ENCODE results near the gene BRAT1. TPM values are rescaled to one million over a fixed set of nuclear protein-coding genes. Genes with fewer than 3 reads are reported as not detected.
A peak's percentile ranks its signal among the peaks of the same experiment; 100 is the strongest.

BRAT1 gene
- total RNA-seq, 6 experiments from 2014 or later: 11.1 to 25.9 (median 14.8) TPM

DNA sequence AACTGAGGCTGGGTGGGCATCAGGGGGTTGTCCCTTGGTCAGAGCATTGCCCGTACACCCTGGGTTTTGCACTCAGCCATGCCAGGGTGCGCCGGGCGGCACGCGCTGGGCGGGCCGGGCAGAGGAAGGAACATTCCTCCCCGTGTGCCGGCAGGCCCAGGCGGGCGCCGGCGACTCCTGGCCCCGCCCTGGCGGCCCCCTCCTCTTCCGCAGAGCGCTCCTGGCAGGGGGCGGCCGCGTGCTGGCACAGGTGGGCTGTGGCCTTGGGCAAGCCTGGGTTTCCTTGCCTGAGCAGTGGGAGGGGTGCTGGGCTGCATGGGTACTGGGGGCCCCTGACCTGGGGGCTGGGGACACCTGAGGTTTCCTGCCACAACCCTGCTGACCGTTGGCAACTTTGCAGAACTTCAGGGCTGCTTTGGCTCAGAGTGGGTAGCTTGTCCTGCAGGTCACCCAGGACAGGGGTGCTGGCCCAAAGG, 31.8 kb downstream of the BRAT1 start:
- Histone ChIP-seq H3K27me3 (peaks cover 0 to 5% of the 10 kb centered on the region in 2 donors), H3K4me1 (peaks cover 0 to 6% (median 0%) of the 10 kb centered on the region in 4 donors), H3K27ac (peak overlapping the region in 1 of 3 donors; percentile 32), H3K36me3 (no peaks in the 10 kb centered on the region), H3K4me3 (no peak overlapping the region), H3K9me3 (no peaks in the 10 kb centered on the region)
- TF ChIP-seq, protein P1, sequence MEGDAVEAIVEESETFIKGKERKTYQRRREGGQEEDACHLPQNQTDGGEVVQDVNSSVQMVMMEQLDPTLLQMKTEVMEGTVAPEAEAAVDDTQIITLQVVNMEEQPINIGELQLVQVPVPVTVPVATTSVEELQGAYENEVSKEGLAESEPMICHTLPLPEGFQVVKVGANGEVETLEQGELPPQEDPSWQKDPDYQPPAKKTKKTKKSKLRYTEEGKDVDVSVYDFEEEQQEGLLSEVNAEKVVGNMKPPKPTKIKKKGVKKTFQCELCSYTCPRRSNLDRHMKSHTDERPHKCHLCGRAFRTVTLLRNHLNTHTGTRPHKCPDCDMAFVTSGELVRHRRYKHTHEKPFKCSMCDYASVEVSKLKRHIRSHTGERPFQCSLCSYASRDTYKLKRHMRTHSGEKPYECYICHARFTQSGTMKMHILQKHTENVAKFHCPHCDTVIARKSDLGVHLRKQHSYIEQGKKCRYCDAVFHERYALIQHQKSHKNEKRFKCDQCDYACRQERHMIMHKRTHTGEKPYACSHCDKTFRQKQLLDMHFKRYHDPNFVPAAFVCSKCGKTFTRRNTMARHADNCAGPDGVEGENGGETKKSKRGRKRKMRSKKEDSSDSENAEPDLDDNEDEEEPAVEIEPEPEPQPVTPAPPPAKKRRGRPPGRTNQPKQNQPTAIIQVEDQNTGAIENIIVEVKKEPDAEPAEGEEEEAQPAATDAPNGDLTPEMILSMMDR (IDR thresholded peaks at IDR 0.05): no peak
- no peak for TF ChIP-seq POLR2A (IDR thresholded peaks at IDR 0.05)
- 42% methylated on average over 6 of the region's 22 CpGs for WGBS (ENCODE audit: insufficient coverage, low coverage, low lambda C conversion rate, missing lambda C conversion rate)
- ATAC-seq (no peak), DNase-seq (no peak)
- intact Hi-C loops (cut with DNase I): no loop called here

DNA sequence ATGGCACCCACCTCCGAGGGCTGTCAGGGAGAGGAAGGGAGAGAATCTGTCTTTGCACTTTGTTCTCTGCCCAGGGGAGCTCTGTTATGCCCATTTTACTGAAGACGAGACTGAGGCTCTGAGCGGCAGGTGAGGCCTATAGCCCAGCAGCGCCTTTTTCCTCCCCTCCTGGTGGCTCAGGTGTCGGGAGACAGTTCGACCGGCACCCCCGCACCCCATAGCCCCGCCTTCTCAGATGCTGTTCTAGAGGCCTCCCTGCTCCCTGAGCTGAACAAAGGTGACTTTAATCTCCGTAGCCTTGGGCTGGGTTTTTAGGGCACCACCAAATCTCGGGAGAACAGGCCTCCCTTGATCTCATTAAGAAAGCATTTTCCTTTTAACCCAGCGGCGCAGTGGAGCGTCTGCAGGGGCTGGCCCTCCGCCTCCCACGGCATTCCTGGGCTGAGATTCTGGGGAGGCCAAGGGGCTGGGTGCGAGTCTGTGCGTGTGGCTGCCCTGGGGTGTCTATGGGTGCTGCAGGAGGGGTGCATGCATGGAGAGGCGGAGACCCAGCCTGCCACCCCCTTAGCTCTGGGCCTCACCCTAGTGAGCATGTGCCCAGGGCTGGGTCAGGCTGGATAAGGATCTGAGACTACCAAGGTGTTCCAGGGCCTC, 32.4 kb downstream of the BRAT1 start:
- Histone ChIP-seq H3K4me1 (peaks cover 0 to 6% (median 0%) of the 10 kb centered on the region in 4 donors), H3K36me3 (no peaks in the 10 kb centered on the region), H3K27me3 (peaks cover 0 to 5% of the 10 kb centered on the region in 2 donors), H3K9me3 (no peaks in the 10 kb centered on the region), H3K27ac (peak overlapping the region in 1 of 3 donors; percentile 38), H3K4me3 (peak overlapping the region in 2 of 3 donors; percentile 13 to 23)
- TF ChIP-seq POLR2A (IDR thresholded peaks at IDR 0.05): no peak
- TF ChIP-seq, protein P1 (IDR thresholded peaks at IDR 0.05): no peak
- intact Hi-C loops (cut with DNase I): no loop called here
- ATAC-seq (no peak), DNase-seq (no peak)
- 38% methylated on average over 12 of the region's 19 CpGs for WGBS (ENCODE audit: insufficient coverage, low coverage, low lambda C conversion rate, missing lambda C conversion rate)

DNA sequence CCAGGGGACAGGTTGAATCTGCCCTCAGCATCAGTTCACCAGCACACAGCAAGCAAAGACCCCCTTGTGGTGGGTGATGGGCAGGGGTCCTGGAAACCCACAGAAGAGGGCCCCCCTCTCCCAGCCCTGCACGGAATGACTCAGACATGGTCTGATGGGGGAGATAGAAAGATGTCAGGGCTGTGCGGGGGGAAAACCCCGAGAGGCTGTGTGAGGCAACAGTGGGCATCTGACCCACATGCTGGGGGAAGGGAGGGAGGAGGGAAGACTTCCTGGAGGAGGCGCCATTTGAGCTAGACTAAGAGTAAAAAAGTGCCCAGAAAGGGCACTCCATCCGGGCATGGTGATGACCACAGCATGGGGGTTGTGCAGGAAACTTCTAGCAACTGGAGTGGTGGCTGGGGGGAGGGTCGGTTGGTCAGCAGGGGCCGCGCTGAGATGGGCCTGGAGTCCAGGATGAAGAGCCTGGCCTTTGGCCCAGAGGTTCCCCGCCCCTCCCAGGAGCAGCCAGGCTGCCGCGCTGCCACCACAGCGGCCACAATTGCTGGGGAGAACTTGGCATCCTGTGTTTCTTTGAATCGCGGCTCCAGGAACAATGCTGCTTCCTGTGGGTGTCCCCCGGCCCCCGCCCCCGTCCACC, 33.3 kb downstream of the BRAT1 start:
- DNase-seq (peak in 1 of 3 donors; percentile 53), ATAC-seq (peak in 2 of 4 donors; percentile 4 to 12)
- Histone ChIP-seq H3K4me1 (peaks cover 0 to 6% (median 0%) of the 10 kb centered on the region in 4 donors), H3K36me3 (no peaks in the 10 kb centered on the region), H3K27me3 (peaks cover 0 to 5% of the 10 kb centered on the region in 2 donors), H3K9me3 (no peaks in the 10 kb centered on the region), H3K27ac (no peak overlapping the region), H3K4me3 (peak overlapping the region; percentile 0 to 53 (median 23))
- intact Hi-C loops (cut with DNase I): no loop called here
- 10% methylated on average over 6 of the region's 17 CpGs for WGBS (ENCODE audit: insufficient coverage, low coverage, low lambda C conversion rate, missing lambda C conversion rate)
- TF ChIP-seq POLR2A (IDR thresholded peaks at IDR 0.05): no peak
- TF ChIP-seq, protein P1 (IDR thresholded peaks at IDR 0.05): no peak

DNA sequence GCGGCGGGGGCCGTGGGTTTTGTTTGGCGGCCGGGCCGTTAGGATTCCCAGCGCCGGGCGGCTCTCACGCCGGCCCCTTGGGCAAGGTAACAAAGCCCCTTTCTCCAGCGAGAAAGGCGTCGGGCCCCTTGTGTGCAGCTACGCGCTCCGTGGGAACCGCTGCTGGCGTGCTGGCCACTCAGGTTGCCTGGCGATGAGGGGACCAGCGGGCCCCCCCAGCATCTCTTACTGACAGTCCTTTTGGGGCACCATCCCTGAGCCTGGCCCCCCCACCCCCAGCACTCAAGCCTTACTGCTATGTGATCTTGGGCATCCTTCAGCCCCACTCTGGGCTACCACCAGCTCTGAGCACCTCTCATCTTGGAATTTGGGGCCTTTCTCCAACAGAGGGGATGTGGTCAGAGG, 34.0 kb downstream of the BRAT1 start:
- H3K27ac ChIP-seq: no peak overlapping the region
- peaks cover 0 to 6% (median 0%) of the 10 kb centered on the region in 4 donors for H3K4me1 ChIP-seq

More for the DNA sequence above, 34.0 kb downstream of the BRAT1 start:
- TF ChIP-seq, protein P1 (IDR thresholded peaks at IDR 0.05): no peak
- TF ChIP-seq POLR2A (IDR thresholded peaks at IDR 0.05): no peak
- DNase-seq: no peak
- H3K9me3 ChIP-seq: no peaks in the 10 kb centered on the region
- H3K4me3 ChIP-seq: peak overlapping the region; percentile 23 to 53 (median 34)
- intact Hi-C loops (cut with DNase I): no loop called here
- H3K36me3 ChIP-seq: no peaks in the 10 kb centered on the region
- ATAC-seq: no peak
- H3K27me3 ChIP-seq: peaks cover 0 to 5% of the 10 kb centered on the region in 2 donors
- WGBS (ENCODE audit: insufficient coverage, low coverage, low lambda C conversion rate, missing lambda C conversion rate): 32% methylated on average over 5 of the region's 21 CpGs
